A549 (cell line): ENCODE measurements around the gene TMEM126A. TPM values are rescaled to one million over a fixed set of nuclear protein-coding genes. Genes with fewer than 3 reads are reported as not detected.

Source experiments
- ATAC-seq, 2 experiments: fragments of 200-7000 bp in 1 of 2; fragments of >200 bp in 1 of 2; cut with Nextera tagmentation in 1 of 2; cut with Tn5 transposase in 1 of 2; 3 replicates each; pipeline versions ENCODE4 v1.8.0 to v1.9.1; 2018 to 2020; ENCODE audit warnings: mild to moderate bottlenecking in 1 of 2, moderate library complexity in 1 of 2
- CTCF ChIA-PET: fragments of 300-600 bp; sonication (Branson Sonifier 250); formaldehyde crosslinking; extraction: SDS; loops from one replicate; lab custom pipeline; 2021; ENCODE audit warnings: antibody characterized with exemption, inconsistent platforms; lab: Yijun Ruan, JAX
- POLR2A ChIA-PET: fragments of 350-600 bp; formaldehyde crosslinking; extraction: SDS; loops from one replicate; lab custom pipeline; 2021; ENCODE audit warnings: antibody characterized with exemption, inconsistent platforms; lab: Yijun Ruan, JAX
- DNase-seq, 2 experiments: peaks; one replicate each; pipeline versions ENCODE4 v3.0.0 to v3.0.0-alpha.2; 2011 to 2016; ENCODE audit warnings: low read depth in 1 of 2, low spot score in 1 of 2
- FAIRE-seq: peaks from 2 replicates; lab custom pipeline; 2011; peaks lifted over from hg19 to GRCh38; lab: Jason Lieb, UNC
- H3K27ac ChIP-seq, 2 experiments: fragments of >200 bp; sonication (Bioruptor Twin); formaldehyde crosslinking; 3 replicates each; pipeline ENCODE4 v1.5.1; 2016 to 2017
- H3K4me1 ChIP-seq: fragments of >200 bp; sonication (Bioruptor Twin); formaldehyde crosslinking; 3 replicates; pipeline ENCODE4 v1.6.1; 2016
- H3K4me2 ChIP-seq: fragments of >200 bp; sonication (Bioruptor Twin); formaldehyde crosslinking; 3 replicates; pipeline ENCODE4 v1.6.1; 2016
- H3K4me3 ChIP-seq: fragments of >200 bp; sonication (Bioruptor Twin); formaldehyde crosslinking; 3 replicates; pipeline ENCODE4 v1.5.1; 2016
- H3K9me3 ChIP-seq: fragments of >200 bp; sonication (Bioruptor Twin); formaldehyde crosslinking; 3 replicates; pipeline ENCODE4 v1.6.1; 2016
- BCL3 ChIP-seq: fragments of >200 bp; sonication (Bioruptor Twin); formaldehyde crosslinking; IDR thresholded peaks from 3 replicates; pipeline ENCODE4 v1.6.1; 2016
- CBX8 ChIP-seq: fragments of 200-600 bp; sonication (generic); IDR thresholded peaks from 2 replicates; pipeline ENCODE4 v1.6.1; 2016
- CEBPB ChIP-seq, 2 experiments: fragments of >200 bp in 1 of 2; sonication (Bioruptor Twin) in 1 of 2; formaldehyde crosslinking in 1 of 2; IDR thresholded peaks; 2 replicates each; pipeline ENCODE4 v1.6.1; 2012 to 2016
- CHD4 ChIP-seq: fragments of 200-600 bp; sonication (generic); IDR thresholded peaks from 2 replicates; pipeline ENCODE4 v1.6.1; 2016; ENCODE audit warnings: antibody characterized with exemption, mild to moderate bottlenecking, borderline replicate concordance
- E2F6 ChIP-seq: IDR thresholded peaks from 2 replicates; pipeline ENCODE4 v1.6.1; 2012; ENCODE audit warnings: low read depth, borderline replicate concordance
- ELK1 ChIP-seq: fragments of 150-350 bp; IDR thresholded peaks from 2 replicates; pipeline ENCODE4 v1.6.1; 2014; ENCODE audit warnings: low read depth, mild to moderate bottlenecking, low read length
- FOXS1 ChIP-seq: fragments of 250-450 bp; sonication (Bioruptor Pico); IDR thresholded peaks from 2 replicates; pipeline ENCODE4 v1.5.0; 2020; ENCODE audit warnings: mild to moderate bottlenecking, moderate library complexity
- HDAC2 ChIP-seq: fragments of 200-600 bp; sonication (generic); IDR thresholded peaks from 2 replicates; pipeline ENCODE4 v1.6.1; 2016
- MAFK ChIP-seq: fragments of 450-650 bp; IDR thresholded peaks from 2 replicates; pipeline ENCODE4 v1.6.1; 2014; ENCODE audit not compliant: partially characterized antibody
- POLR2AphosphoS2 ChIP-seq: conservative IDR thresholded peaks from 2 replicates; pipeline ENCODE4 v1.6.1; 2012; ENCODE audit warnings: low read length, improper control_type of control experiment, inconsistent platforms
- RAD21 ChIP-seq, 2 experiments: fragments of >200 bp in 1 of 2; sonication (Bioruptor Twin) in 1 of 2; formaldehyde crosslinking in 1 of 2; IDR thresholded peaks in 1 of 2; conservative IDR thresholded peaks in 1 of 2; 2 replicates in 1 of 2; 3 replicates in 1 of 2; pipeline ENCODE4 v1.6.1; 2012 to 2018; ENCODE audit warnings: inconsistent platforms in 1 of 2
- RFX5 ChIP-seq: fragments of 450-650 bp; IDR thresholded peaks from 2 replicates; pipeline ENCODE4 v1.7.1; 2014; ENCODE audit warnings: antibody characterized with exemption, mild to moderate bottlenecking, moderate library complexity
- RNF2 ChIP-seq: fragments of 200-600 bp; sonication (generic); IDR thresholded peaks from 2 replicates; pipeline ENCODE4 v1.6.1; 2016; ENCODE audit warnings: low read depth, mild to moderate bottlenecking, antibody characterized with exemption, moderate library complexity, borderline replicate concordance
- ZFP36 ChIP-seq: fragments of 450-650 bp; IDR thresholded peaks from 2 replicates; pipeline ENCODE4 v1.6.1; 2014; ENCODE audit warnings: borderline replicate concordance; ENCODE audit not compliant: partially characterized antibody
- ZNF302 ChIP-seq: fragments of 250-450 bp; sonication (Bioruptor Pico); IDR thresholded peaks from 2 replicates; pipeline ENCODE4 v1.9.0; 2021; ENCODE audit warnings: inconsistent platforms, mild to moderate bottlenecking, moderate library complexity
- WGBS: methylation state at CpG from one replicate; pipeline ENCODE4 v1.1.6; 2017; ENCODE audit errors: missing lambda C conversion rate; 5-methylcytosine and 5-hydroxymethylcytosine counted together
- polyA plus RNA-seq, 4 experiments: library from polyadenylated mRNA; depleted of rRNA in 3 of 4; stranded (reverse); fragments of >200 nt; fragmentation: RNase III in 1 of 4; extraction: RNeasy Plus Mini Kit Qiagen cat#74134 plus additional on column Dnase treatment in 1 of 4; gene quantifications; 2 replicates in 3 of 4; 3 replicates in 1 of 4; pipeline ENCODE4 v1.2.3, GENCODE V29; 2011 to 2017
- TF ChIP-seq, protein P1 (sequence below): fragments of >200 bp; sonication (Bioruptor Twin); formaldehyde crosslinking; IDR thresholded peaks from 3 replicates; pipeline ENCODE4 v1.5.1; 2016
- TF ChIP-seq, protein P2 (sequence below): IDR thresholded peaks from 2 replicates; pipeline ENCODE4 v1.6.1; 2012
- TF ChIP-seq, protein P3 (sequence below): fragments of 200-600 bp; sonication (generic); IDR thresholded peaks from 2 replicates; pipeline ENCODE4 v1.6.1; 2016; ENCODE audit warnings: antibody characterized with exemption, mild to moderate bottlenecking, moderate library complexity

TMEM126A gene
- polyA plus RNA-seq, 2 of the 4 experiments (the other 2 are of a cell fraction) = 74.9 to 123 TPM

DNA sequence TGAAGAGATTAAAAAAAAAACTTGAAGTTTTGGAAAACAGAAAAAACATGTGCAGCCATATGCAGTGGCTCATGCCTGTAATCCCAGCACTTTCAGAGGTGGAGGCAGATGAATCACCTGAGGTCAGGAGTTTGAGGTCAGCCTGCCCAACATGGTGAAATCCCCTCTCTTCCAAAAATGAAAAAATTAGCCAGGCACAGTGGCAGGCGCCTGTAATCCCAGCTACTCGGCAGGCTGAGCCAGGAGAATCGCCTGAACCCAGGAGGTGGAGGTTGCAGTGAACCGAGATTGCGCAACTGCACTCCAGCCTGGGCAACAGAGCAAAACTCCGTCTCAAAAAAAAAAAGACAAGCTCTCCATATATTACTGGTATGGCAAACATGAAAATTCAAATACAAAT lies 28.3 kb upstream of the TMEM126A start:
- Histone ChIP-seq H3K4me2 (no peak overlapping the region), H3K4me3 (no peak overlapping the region), H3K9me3 (no peaks in the 10 kb centered on the region), H3K27ac (no peak overlapping the region)
- FAIRE-seq (no peak), ATAC-seq (no peak), DNase-seq (no peak)
- ChIA-PET POLR2A (no interaction called here), CTCF (no interaction called here)
- 74% methylated on average over 6 of the region's 6 CpGs for WGBS
- TF ChIP-seq RAD21 (conservative IDR thresholded peaks at IDR 0.05 in 1 of 2, IDR thresholded peaks at IDR 0.05 in 1 of 2) (no peak), CEBPB (IDR thresholded peaks at IDR 0.05) (peak; percentile 88 to 93)
- TF ChIP-seq, all 56 proteins: peak for 1
- H3K4me1 ChIP-seq = no peaks in the 10 kb centered on the region

DNA sequence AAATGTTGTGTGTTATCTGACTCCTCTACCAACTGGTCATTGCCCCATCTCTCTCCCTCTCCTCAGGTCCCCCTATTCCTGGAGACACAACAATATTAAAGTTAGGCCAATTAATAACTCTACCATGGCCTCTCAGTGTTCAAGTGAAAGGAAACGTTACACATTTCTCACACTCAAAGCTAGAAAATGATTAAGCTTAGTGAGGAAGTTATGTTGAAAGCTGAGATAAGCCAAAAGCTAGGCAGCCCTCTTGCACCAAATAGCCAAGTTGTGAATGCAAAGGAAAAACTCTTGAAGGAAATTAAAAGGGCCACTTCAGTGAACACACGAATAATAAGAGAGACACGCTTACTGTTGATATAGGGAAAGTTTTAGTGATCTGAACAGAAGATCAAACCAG lies 27.5 kb upstream of the TMEM126A start:
- 78% methylated on average over 3 of the region's 3 CpGs for WGBS
- no peak for ATAC-seq
- no peak for TF ChIP-seq MAFK
- Histone ChIP-seq H3K9me3 (no peaks in the 10 kb centered on the region), H3K4me1 (no peaks in the 10 kb centered on the region), H3K4me2 (no peak overlapping the region), H3K4me3 (no peak overlapping the region), H3K27ac (no peak overlapping the region)
- DNase-seq = no peak
- FAIRE-seq = no peak
- CTCF ChIA-PET = interaction anchor here (1.5 kb wide), 1 partner anchor 234 kb away, joined by 5 read pairs; the partner anchor contains the start of gene CCDC83
- POLR2A ChIA-PET = no interaction called here

DNA sequence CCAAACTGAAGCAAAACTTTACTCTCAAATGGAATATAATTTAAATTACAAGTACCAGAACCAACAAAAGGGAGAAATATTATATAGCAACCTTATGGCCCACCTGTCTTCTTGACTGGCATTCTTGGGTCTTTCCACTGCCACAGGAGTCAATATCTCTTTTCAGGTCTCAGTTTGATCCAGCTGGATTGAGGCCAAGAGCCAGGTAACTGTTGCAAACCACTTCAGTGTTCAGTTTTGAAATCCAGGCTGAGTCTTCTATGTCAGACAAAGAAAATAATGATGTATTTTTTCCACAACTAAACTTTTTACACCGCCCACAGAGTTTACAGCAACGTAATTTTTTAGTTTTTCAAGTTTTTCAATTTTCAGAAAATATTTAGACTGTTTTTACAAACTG lies 21.3 kb upstream of the TMEM126A start:
- Histone ChIP-seq H3K9me3 (no peaks in the 10 kb centered on the region), H3K4me1 (peaks cover 14% of the 10 kb centered on the region), H3K4me3 (no peak overlapping the region), H3K27ac (no peak overlapping the region), H3K4me2 (peak overlapping the region; percentile 96)
- DNase-seq = no peak
- CTCF ChIA-PET = interaction anchor here (0.7 to 1.6 kb wide), 3 partner anchors 11 to 228 kb away, joined by 3 to 4 read pairs (median 4); partner anchors contain the start of gene CCDC83
- POLR2A ChIA-PET = interaction anchor here (2.6 to 5.0 kb wide), 2 partner anchors 21 to 38 kb away, joined by 18 to 30 read pairs; partner anchors contain the start of genes CREBZF and TMEM126A
- no peak for ATAC-seq
- TF ChIP-seq ZFP36 = no peak
- TF ChIP-seq E2F6 = no peak
- TF ChIP-seq, protein P1, sequence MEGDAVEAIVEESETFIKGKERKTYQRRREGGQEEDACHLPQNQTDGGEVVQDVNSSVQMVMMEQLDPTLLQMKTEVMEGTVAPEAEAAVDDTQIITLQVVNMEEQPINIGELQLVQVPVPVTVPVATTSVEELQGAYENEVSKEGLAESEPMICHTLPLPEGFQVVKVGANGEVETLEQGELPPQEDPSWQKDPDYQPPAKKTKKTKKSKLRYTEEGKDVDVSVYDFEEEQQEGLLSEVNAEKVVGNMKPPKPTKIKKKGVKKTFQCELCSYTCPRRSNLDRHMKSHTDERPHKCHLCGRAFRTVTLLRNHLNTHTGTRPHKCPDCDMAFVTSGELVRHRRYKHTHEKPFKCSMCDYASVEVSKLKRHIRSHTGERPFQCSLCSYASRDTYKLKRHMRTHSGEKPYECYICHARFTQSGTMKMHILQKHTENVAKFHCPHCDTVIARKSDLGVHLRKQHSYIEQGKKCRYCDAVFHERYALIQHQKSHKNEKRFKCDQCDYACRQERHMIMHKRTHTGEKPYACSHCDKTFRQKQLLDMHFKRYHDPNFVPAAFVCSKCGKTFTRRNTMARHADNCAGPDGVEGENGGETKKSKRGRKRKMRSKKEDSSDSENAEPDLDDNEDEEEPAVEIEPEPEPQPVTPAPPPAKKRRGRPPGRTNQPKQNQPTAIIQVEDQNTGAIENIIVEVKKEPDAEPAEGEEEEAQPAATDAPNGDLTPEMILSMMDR = no peak
- TF ChIP-seq CHD4 = no peak
- TF ChIP-seq MAFK = no peak
- TF ChIP-seq RFX5 = no peak
- TF ChIP-seq HDAC2 = no peak
- TF ChIP-seq FOXS1 (CRISPR knock-in tag) = no peak
- FAIRE-seq = no peak
- WGBS = 93% methylated on average over 2 of the region's 2 CpGs

DNA sequence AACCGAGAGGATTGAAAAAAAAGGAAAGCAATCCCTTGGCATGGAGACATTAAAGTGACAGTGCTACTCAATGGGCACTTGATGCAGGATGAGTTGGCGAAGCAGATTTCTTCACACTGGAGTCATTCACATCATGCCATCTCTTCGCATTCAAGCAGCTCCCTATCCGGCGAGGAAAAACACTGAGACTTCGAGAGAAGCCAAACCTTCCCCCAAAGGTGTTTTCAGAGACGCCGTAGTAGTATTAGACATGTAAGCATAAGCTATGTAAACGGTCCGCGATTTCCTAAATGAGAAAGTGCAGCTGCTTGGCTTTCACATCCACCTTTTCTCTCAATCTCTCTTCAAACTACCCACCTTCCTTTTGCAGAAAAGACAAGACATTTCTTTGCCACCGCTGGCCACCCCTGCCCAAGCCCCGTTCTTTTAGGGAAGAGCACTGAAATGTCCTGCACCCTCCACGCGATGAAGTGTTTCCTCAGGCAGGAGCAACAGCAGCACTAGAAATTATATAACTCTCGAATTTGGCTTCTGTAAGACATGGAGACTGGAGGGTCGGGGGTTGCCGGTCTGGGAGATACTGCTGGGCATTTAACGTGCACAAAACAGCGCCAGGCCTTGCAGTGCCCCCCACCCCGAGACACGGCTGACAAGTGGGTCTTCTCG lies 20.3 kb upstream of the TMEM126A start, which contains the start of gene DLG2:
DLG2 (minus strand) TSS at position 13 of the 666 bp plus-strand sequence.
- Histone ChIP-seq H3K9me3 (no peaks in the 10 kb centered on the region), H3K27ac (peak within 1 kb of the TSS; percentile 79 to 89), H3K4me3 (peak within 1 kb of the TSS; percentile 57), H3K4me2 (peak within 1 kb of the TSS; percentile 96), H3K4me1 (peaks cover 14% of the 10 kb centered on the region)
- CTCF ChIA-PET = interaction anchor here (0.6 to 1.5 kb wide), 4 partner anchors 18 to 664 kb away, joined by 3 to 4 read pairs (median 3); no protein-coding TSS in a partner anchor
- DNase-seq (no peak), ATAC-seq (peak; percentile 36 to 40), FAIRE-seq (no peak)
- POLR2A ChIA-PET = interaction anchor here (1.0 to 5.0 kb wide), 7 partner anchors 10 to 617 kb away, joined by 3 to 30 read pairs (median 4); partner anchors contain the start of genes CREBZF, EED and TMEM126A
- WGBS = 6% methylated on average over 23 of the region's 23 CpGs
- no peak for TF ChIP-seq RNF2
- TF ChIP-seq ELK1 = no peak
- TF ChIP-seq, protein P2, sequence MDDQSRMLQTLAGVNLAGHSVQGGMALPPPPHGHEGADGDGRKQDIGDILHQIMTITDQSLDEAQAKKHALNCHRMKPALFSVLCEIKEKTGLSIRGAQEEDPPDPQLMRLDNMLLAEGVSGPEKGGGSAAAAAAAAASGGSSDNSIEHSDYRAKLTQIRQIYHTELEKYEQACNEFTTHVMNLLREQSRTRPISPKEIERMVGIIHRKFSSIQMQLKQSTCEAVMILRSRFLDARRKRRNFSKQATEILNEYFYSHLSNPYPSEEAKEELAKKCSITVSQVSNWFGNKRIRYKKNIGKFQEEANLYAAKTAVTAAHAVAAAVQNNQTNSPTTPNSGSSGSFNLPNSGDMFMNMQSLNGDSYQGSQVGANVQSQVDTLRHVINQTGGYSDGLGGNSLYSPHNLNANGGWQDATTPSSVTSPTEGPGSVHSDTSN = no peak
- no peak for TF ChIP-seq CBX8
- TF ChIP-seq HDAC2 = no peak
- TF ChIP-seq ZNF302 (CRISPR knock-in tag) = no peak
- TF ChIP-seq, protein P3, sequence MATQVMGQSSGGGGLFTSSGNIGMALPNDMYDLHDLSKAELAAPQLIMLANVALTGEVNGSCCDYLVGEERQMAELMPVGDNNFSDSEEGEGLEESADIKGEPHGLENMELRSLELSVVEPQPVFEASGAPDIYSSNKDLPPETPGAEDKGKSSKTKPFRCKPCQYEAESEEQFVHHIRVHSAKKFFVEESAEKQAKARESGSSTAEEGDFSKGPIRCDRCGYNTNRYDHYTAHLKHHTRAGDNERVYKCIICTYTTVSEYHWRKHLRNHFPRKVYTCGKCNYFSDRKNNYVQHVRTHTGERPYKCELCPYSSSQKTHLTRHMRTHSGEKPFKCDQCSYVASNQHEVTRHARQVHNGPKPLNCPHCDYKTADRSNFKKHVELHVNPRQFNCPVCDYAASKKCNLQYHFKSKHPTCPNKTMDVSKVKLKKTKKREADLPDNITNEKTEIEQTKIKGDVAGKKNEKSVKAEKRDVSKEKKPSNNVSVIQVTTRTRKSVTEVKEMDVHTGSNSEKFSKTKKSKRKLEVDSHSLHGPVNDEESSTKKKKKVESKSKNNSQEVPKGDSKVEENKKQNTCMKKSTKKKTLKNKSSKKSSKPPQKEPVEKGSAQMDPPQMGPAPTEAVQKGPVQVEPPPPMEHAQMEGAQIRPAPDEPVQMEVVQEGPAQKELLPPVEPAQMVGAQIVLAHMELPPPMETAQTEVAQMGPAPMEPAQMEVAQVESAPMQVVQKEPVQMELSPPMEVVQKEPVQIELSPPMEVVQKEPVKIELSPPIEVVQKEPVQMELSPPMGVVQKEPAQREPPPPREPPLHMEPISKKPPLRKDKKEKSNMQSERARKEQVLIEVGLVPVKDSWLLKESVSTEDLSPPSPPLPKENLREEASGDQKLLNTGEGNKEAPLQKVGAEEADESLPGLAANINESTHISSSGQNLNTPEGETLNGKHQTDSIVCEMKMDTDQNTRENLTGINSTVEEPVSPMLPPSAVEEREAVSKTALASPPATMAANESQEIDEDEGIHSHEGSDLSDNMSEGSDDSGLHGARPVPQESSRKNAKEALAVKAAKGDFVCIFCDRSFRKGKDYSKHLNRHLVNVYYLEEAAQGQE = no peak
- no peak for TF ChIP-seq CHD4
- no peak for TF ChIP-seq POLR2AphosphoS2
- no peak for TF ChIP-seq BCL3
